Measurements from ENCODE around the gene PMPCB.
A peak's percentile ranks its signal among the peaks of the same experiment; 100 is the strongest.
"Not testable (repeated sequence)": the region's sequence is repeated elsewhere in the genome, so short reads cannot be mapped to it uniquely, and the experiment has no call there.

The PMPCB gene, protein sequence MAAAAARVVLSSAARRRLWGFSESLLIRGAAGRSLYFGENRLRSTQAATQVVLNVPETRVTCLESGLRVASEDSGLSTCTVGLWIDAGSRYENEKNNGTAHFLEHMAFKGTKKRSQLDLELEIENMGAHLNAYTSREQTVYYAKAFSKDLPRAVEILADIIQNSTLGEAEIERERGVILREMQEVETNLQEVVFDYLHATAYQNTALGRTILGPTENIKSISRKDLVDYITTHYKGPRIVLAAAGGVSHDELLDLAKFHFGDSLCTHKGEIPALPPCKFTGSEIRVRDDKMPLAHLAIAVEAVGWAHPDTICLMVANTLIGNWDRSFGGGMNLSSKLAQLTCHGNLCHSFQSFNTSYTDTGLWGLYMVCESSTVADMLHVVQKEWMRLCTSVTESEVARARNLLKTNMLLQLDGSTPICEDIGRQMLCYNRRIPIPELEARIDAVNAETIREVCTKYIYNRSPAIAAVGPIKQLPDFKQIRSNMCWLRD

DNA sequence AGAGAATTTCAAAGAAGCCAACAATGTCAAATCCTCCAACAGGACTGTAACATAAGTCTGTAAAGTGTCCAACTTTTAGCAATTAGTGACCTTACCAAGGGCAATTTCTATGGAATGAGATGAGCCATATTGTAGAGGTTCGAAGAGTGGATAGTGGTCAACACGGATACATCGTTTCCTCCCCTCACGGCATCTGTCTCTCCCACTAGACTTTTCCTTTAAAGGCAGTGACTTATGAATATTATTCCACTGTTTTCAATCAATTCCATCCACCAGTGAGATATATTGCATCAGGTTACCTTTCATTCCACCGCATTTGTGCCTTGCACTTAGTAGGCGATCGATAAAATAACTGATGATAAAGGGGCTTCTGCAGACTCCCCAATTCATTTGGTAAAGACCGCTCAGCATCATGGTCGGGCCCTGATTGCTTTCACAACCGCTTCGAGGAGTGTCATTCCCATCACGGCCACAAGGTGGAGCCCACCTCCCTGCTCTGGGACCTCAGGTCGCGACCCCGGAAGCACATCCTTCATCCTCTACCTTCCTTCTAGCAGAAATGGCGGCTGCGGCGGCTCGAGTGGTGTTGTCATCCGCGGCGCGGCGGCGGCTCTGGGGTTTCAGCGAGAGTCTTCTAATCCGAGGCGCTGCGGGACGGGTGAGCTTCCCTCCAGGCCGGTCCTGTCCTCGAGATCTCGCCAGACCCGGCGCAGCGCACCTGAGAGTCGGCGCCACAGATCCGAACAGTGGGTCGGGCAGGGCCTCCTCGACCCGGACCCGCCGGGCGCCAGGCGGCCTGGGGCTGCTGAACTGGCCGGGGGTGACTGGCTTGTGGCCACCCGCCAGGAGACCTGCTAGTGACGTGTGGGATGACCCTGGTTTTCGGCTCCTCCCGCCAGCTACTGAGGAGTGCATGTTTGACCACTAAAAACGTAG lies at the start of gene PMPCB:
Gene PMPCB, plus strand, starts transcription at position 535 of the 936 bp plus-strand sequence. Its CDS starts 25 bp downstream, at position 560.
- peak; percentile 97 for DNase-seq (ENCODE audit: low spot score)

DNA sequence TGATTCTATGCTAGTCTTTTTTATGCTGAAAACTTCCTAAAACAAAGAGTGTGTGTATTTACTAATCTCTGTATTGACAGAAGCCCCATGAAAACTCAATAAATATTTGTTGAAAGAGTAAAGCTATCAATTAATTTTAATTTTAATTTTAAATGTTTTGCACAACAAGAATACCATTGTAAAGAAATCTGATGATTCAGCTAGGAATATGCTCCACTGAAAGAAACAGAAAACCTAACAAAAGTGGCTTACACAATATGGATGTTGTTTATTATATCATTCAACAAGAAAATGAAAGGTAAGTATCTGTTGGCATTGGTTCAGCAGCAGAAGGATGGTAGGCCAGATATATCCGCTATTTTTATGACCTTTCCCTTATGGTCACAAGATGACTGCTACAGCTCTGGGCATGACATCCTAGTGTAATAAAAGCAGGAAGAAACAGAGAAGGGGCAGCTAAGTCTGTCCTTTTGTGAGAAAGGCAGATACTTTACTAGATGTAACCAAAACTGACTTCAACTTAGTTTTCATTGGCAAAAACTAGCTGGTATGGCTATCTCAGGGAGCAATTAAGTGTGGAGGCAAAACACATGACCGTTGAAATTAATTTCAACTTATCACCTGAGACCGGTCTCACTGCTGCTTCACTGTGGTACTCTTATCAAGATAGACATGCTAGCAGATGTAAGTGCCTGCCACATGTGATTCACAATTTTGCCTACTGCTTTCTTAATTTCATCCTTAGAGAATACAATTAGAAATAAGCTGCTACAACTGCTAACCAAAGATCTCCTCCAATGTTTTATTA lies 43.3 kb upstream of the PMPCB start:
- not testable (repeated sequence) for DNase-seq (ENCODE audit: low spot score)

DNA sequence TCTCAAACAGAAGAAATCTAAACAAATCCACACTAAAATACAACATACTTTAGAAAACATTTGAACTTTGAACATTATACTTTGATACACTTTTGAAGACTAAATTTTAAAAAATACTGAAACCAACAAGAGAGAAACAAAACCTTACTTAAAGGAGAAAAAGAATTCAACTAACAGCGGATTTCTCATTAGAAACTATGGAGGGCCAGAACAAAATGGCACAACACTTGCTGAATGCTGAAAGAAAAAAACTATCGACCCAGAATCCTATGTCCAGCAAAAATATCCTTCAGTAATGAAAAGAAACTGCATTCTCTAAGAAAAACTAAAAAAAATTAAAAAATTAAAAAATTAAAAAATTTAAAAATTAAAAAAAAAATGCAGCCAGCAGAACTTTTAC lies 33.2 kb upstream of the PMPCB start:
- DNase-seq (ENCODE audit: low spot score), result not testable (repeated sequence)

DNA sequence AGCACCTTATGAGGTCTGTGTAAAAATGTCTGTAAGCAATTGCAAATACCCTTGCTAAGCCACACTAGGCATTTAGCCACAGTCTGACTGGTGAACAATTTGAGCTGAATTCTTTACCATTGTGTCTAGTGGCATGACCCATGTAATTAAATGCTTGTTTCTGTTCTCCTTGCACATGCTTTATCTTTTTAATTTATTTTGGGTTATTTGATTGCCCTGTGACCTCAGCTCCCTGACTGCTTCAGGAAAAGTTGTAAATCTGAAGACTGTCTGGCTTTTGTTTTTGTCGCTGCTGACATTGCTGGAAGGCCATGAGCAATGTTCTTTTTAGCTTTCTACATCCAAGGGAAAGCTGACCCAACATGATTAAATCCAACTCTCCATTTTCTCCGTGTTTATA lies 31.0 kb upstream of the PMPCB start:
- DNase-seq (ENCODE audit: low spot score), result not testable (repeated sequence)

DNA sequence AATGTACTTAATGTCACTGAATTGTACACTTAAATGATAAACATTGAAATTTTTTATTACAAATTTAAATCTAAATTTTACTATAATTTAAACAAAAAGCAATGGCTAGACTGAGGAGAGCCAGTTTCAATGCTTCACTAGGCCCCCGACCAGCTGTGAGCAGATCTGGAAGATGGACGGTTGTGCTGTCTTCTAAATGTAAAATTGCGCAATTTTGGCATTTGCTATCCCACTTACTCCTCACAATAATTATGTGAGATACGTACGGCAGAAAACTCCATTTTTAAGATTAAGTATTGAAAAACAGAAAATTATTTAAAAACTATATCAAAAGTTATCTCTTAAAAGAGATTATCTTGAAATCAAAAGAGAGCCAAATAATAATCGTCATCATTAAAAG lies 23.9 kb upstream of the PMPCB start:
- not testable (repeated sequence) for DNase-seq (ENCODE audit: low spot score)

DNA sequence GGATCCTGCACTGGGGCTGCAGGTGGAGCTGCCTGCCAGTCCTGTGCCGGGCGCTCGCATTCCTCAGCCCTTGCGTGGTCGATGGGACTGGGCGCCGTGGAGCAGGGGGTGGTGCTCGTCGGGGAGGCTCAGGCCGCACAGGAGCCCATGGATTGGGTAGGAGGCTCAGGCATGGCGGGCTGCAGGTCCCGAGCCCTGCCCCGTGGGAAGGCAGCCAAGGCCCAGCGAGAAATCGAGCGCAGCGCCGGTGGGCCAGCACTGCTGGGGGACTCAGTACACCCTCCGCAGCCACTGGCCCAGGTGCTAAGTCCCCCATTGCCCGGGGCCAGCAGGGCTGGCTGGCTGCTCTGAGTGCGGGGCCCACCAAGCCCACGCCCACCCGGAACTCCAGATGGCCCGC lies 22.4 kb upstream of the PMPCB start:
- not testable (repeated sequence) for DNase-seq (ENCODE audit: low spot score)

DNA sequence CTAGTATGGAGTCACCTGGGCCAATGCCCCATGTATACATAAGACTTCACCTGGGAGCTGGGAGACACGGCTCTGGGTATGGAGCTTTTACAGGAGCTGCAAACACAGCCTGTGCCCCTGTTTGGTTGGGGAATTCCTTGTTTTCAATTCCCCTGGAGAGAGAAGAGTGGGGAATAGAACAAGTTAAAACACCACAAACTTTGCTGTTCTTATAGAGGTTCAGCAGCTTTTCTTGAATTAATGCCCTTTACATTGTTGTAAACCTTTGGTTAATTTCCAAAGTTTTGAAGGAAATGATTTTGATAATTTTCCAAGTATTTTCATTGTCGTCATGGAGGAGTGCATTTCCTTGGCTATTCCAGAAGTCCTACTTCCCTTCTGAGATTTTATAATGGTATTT lies 19.0 kb upstream of the PMPCB start:
- DNase-seq (ENCODE audit: low spot score), result not testable (repeated sequence)

DNA sequence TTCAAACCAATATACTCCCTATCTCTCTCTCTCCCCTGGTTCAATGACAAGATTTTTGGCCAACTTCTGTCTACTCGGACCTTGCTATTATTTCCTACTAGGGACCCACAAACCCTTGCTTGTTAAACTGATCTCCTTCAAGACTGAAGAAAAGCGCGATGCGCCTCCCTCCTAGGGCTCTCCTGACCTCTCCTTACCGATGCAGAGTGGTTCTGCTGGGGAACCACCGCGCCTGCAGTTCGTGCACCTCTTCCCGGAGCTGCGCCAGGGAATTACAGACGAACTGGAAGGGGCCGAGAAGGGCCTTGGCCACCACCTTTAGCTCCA lies 17.6 kb upstream of the PMPCB start:
- not testable (repeated sequence) for DNase-seq (ENCODE audit: low spot score)

DNA sequence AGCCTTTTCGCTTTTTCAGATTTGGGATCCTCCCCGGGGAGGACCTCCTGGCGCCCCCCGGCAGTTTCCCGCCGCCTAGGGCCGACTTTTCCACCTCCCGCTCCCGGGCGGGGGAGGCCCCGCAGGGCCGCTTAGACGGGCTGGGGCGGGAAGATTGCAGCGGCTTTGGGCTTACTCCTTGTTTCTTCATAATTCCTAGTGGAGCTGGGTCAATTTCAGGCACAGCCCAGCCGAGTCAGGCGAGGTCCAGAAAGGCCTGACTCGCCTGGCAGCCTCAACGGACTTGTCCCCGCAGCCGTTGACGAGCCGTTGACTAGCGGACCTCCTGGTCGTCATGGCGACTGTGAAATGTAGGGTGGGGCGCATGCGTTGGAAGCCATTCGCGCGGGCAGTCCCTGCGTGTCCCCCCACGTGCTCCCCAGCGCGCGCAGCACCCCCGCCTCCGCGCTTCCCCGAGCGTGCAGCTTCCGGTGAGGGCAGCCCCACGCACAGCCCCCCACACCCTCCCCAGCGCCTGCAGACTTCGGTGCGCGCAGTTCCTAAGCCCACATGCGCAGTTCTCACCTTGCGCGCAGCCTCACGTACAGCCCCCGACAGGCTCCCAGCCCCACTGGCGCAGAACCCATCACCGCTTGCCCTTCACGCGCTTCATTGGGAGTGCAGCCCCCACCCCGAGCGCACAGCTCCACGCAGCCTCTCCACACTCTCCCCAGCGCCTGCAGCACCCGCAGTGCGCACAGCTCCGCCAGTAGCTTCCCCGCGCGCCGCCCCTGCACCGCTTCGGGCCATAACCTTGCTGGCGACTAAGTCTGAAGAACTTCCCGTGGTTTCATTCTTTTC lies 17.1 kb upstream of the PMPCB start:
- DNase-seq (ENCODE audit: low spot score), result peak; percentile 95

DNA sequence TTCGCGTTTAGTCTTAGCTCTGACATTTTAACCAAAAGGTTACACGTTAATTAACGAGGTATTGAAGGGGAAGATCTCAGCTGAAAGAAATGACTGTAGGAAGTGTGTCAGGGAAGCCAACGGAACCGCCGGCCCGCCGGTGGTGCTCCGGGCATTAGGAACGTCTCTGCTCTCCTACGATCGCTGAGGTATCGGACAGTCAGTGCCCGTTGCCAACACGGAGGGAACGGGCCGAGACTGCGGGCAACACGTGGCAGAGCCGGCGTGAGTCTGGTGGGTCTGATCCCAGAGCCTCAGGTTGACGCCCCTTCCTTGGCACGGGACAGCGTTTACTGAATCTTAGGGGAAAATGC lies 16.5 kb upstream of the PMPCB start:
- not testable (repeated sequence) for DNase-seq (ENCODE audit: low spot score)

DNA sequence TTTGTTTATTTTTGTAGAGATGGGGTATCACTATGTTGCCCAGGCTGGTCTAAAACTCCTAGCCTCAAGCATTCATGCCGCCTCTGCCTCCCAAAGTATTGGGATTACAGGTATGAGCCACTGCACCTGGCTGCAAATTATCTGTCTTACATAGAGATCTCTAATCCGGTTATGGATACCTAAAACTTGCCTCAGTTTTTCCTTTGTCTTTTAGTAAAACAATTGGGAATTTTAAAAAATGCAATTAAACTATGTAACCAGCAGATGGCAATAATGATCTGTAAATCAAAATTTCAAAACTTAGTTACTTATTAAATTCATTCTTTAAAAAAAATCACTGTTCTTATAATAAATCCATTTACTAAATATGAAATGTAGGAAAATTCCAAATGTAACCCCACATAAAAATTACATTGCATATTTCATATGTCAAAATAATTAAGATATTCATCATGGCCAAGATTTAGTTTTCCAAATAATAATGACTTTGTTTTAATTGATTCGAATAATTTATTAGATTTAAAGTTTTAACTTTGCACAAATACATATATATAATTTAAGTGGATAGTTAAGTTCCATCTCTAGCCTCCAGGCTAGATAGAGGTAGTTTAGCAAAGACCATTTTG lies 14.3 kb upstream of the PMPCB start:
- DNase-seq (ENCODE audit: low spot score), result not testable (repeated sequence)

DNA sequence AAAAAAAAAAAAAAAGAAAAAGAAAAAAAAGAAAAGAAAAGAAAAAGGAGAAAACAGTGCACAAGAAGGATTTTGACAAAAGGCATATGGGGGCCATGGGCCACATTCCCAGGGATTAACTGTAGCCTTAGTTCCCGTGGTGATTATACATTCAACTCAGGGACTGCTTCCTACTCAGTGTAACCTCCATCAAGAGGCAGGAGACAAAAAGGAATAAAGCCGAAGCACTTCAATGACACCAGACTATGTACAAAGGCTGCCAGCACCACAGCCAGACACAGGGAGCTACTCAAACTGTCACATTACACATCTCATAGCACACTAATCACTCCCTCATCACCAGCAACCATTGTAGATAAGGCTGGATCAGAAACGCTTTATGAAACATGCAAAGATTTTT lies 5.1 kb upstream of the PMPCB start:
- no peak for DNase-seq (ENCODE audit: low spot score)

DNA sequence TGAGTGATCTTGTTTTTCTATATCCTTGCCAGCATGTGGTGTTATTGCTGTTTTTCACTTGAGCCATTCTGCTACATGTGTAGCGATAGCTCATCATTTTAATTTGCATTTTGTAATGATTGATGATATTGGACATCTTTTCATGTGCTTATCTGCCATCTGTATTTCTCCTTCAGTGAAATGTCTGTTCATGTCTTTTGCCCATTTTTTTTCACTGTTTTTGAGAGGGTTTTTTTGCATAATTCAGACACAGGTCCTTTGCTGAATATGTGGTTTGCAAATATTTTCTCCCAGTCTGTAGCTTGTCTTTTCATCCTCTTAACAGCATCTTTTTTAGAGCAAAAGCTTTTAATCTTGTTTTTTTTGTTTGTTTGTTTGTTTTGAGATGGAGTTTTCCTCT lies 3.7 kb upstream of the PMPCB start:
- no peak for DNase-seq (ENCODE audit: low spot score)

DNA sequence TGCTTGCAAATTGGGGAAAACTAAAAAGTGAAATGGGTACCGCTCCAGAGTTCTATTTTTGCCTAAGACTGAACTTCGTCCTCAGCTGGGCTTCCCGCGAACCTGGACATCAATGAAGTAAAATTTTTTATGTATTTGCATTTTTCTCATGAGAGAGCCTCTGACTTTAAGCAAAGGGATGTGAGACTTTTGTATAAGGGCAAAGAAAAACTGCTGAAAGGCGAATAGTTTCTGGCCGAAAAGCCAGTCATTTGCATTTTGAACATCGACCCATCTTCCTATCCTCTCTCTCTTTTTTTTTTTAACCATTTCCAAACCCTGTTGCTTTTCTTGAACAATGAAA lies 573 bp downstream of the PMPCB start:
- no peak for DNase-seq (ENCODE audit: low spot score)

DNA sequence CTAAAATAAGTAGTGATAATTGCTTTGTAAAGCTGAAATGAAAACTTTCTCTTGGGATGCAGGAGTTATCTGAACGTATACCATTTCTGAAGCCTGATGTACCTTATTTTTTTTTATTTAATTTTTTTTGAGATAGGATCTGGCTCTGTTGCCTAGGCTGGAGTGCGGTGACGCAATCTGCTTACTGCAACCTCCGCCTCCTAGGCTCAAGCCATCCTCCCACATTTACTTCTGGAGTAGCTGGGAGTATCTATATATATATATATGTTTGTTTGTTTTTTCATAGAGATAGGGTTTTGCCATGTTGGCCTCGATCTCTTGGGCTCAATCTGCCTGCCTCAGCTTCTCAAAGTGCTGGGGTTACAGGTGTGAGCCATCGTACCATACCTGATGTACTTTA lies 2.4 kb downstream of the PMPCB start:
- no peak for DNase-seq (ENCODE audit: low spot score)

DNA sequence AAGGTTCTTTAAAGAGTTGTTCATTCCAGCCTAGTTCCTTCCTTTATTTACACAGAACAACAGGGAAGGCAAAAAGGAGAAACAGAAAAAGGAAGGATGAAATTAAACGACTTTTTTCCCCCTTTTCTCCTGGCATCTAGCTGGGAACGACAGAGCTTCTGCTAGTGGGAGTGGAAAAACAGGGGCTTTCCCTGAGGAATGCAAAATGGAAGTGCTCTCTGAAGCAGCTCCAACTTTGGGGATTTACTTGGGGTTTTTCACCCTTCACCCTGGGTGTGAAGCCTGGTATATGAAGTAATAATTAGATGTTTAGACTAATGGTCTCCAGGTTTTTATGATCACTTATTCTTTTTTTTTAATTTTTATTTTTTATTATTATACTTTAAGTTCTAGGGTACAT lies 4.2 kb downstream of the PMPCB start:
- no peak for DNase-seq (ENCODE audit: low spot score)

DNA sequence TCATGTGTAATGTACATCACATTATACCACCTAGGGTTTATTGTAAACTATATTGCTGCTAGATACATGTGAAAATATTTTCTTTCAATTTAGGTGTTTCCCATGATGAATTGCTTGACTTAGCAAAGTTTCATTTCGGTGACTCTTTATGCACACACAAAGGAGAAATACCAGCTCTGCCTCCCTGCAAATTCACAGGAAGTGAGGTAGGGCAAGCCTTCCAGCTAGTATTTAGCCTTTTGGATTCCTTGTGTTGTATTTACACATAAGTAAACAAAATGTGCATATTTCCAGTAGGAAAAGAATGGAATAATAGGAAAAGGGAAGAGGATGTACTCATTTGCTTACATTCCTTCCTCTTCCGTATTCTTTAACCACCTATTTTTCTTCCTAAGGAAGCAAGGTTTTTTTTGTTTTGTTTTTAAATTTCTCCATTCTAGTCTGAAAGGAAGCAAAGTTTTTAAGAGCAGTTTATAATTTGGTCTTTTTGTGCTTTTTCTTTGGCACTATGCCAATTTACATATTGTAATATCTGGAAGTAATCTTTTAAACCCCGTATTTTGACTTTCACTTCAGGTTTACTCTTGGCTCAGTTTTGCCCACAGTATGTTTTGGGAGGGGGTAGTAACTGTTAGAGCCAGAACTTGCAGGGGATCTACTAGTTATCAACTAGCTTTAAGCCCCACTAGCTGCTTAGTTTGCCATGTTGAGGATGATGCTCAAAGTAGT lies 10.4 kb downstream of the PMPCB start:
- DNase-seq (ENCODE audit: low spot score), result no peak

DNA sequence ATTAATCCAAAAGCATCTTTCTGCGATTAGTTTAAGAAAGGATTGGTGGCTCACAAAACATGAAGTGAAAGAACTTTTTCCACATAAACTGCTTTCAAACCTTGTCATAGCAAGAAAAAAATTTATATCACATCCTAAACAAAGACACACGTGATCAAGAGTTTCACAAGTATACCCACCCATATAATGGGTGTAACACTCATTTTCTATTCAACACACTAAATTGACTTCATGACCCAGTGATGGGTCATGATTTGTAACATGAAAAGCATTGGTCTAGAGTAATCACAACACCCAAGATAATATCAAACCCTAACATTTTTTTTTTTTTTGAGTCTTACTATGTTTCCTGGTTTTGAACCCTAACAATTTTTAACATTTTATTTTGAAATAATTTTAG lies 17.6 kb downstream of the PMPCB start:
- DNase-seq (ENCODE audit: low spot score), result no peak

DNA sequence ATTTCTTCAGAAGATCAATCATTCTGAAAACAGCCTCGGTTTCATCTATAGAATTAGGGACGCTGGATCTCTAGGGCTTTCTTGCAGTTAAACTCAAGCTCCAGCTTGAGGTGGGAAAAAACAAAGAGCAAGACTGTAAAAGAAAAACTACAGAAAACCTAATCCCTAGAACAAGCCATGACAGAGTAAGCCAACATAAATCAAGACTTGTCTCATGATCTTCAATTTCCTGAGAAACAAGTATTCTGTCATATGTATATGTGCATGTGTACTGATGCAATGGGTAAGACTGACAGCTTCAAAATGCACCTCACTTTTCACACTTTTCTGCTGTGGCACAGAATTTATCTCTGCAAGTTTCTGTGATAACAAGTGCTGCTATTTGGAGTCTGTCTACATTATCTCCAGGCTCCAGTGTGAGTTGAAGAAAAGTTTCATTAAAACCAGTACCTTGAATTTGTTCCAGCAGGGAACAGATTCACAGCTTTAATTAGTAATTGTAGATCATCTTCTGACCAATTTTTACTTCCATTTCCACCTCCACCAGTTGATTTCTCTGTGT lies 19.2 kb downstream of the PMPCB start:
- DNase-seq (ENCODE audit: low spot score), result no peak

DNA sequence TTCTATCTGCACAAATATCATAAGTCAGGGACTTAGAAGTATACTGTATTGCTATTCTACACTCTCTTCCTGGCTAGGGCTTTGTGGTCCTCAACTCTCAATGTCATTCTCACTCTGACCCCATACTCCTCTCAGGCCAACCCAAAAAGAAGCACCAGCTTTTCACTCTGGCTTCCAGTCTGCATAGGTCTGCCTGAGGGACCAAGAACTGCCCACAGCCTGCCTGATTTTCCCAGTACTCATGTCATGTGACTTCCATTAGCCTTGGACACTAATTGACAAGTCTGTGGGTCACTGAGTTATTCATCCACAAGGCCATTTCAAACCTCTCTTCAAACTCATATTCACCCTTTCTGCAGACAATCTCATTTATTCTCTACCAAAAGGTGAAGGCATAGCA lies 19.8 kb downstream of the PMPCB start:
- DNase-seq (ENCODE audit: low spot score), result no peak

Data from CD4-positive, alpha-beta T cell treated with Interleukin-2 at 100 ng/mL for 4 hours (primary cell).